B cell (primary cell): ENCODE results near the gene GUCA1A.

Experiments used
- EZH2 ChIP-seq: IDR thresholded peaks from 2 replicates; pipeline ENCODE4 v1.6.1; 2012; ENCODE audit warnings: borderline replicate concordance, low read depth, mild to moderate bottlenecking, moderate library complexity, low read length; ENCODE audit not compliant: insufficient read depth, poor library complexity, severe bottlenecking
- TF ChIP-seq, protein P1 (sequence below): fragments of 200-600 bp; IDR thresholded peaks from one replicate; pipeline ENCODE4 v1.8.0; 2022; ENCODE audit warnings: antibody characterized with exemption, mild to moderate bottlenecking

GRCh38 chr6:42217157-42217518 is 44.0 kb downstream of the GUCA1A start:
- TF ChIP-seq, protein P1, sequence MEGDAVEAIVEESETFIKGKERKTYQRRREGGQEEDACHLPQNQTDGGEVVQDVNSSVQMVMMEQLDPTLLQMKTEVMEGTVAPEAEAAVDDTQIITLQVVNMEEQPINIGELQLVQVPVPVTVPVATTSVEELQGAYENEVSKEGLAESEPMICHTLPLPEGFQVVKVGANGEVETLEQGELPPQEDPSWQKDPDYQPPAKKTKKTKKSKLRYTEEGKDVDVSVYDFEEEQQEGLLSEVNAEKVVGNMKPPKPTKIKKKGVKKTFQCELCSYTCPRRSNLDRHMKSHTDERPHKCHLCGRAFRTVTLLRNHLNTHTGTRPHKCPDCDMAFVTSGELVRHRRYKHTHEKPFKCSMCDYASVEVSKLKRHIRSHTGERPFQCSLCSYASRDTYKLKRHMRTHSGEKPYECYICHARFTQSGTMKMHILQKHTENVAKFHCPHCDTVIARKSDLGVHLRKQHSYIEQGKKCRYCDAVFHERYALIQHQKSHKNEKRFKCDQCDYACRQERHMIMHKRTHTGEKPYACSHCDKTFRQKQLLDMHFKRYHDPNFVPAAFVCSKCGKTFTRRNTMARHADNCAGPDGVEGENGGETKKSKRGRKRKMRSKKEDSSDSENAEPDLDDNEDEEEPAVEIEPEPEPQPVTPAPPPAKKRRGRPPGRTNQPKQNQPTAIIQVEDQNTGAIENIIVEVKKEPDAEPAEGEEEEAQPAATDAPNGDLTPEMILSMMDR = no peak
- no peak for TF ChIP-seq EZH2
